ENCODE measurements around the gene ELMO1.

Gene ELMO1

GRCh38 chr7:36810489-36810888 lies 638.2 kb downstream of the ELMO1 start:
- DNase-seq = no peak
- Histone ChIP-seq H3K27me3 (ENCODE audit: insufficient read depth, low read depth, severe bottlenecking) (no peaks in the 10 kb centered on the region), H3K9me3 (ENCODE audit: severe bottlenecking) (no peaks in the 10 kb centered on the region), H3K36me3 (no peaks in the 10 kb centered on the region), H3K4me3 (ENCODE audit: low read depth, low read length) (no peak overlapping the region), H3K27ac (no peak overlapping the region)
- TF ChIP-seq CTCF (IDR thresholded peaks at IDR 0.05; ENCODE audit: low read depth, low read length) = no peak

- no peak overlapping the region for H3K27ac ChIP-seq
- no peaks in the 10 kb centered on the region for H3K27me3 ChIP-seq (ENCODE audit: insufficient read depth, low read depth, severe bottlenecking)
- no peak for DNase-seq
- no peak for TF ChIP-seq CTCF (IDR thresholded peaks at IDR 0.05; ENCODE audit: low read depth, low read length)
- H3K36me3 ChIP-seq = no peaks in the 10 kb centered on the region
- no peak overlapping the region for H3K4me3 ChIP-seq (ENCODE audit: low read depth, low read length)
- H3K9me3 ChIP-seq (ENCODE audit: severe bottlenecking) = no peaks in the 10 kb centered on the region
Measured at GRCh38 chr7:36810032-36810431, 638.6 kb downstream of the ELMO1 start.

- TF ChIP-seq CTCF (IDR thresholded peaks at IDR 0.05; ENCODE audit: low read depth, low read length) = no peak
- Histone ChIP-seq H3K9me3 (ENCODE audit: severe bottlenecking) (no peaks in the 10 kb centered on the region), H3K36me3 (no peaks in the 10 kb centered on the region), H3K27me3 (ENCODE audit: insufficient read depth, low read depth, severe bottlenecking) (no peaks in the 10 kb centered on the region), H3K27ac (no peak overlapping the region), H3K4me3 (ENCODE audit: low read depth, low read length) (no peak overlapping the region)
- no peak for DNase-seq
Measured at GRCh38 chr7:36809510-36809909, 639.2 kb downstream of the ELMO1 start.

- H3K4me3 ChIP-seq (ENCODE audit: low read depth, low read length) = no peak overlapping the region
- TF ChIP-seq CTCF (IDR thresholded peaks at IDR 0.05; ENCODE audit: low read depth, low read length) = no peak
- H3K9me3 ChIP-seq (ENCODE audit: severe bottlenecking) = no peaks in the 10 kb centered on the region
- no peak overlapping the region for H3K27ac ChIP-seq
- no peaks in the 10 kb centered on the region for H3K36me3 ChIP-seq
- H3K27me3 ChIP-seq (ENCODE audit: insufficient read depth, low read depth, severe bottlenecking) = no peaks in the 10 kb centered on the region
- no peak for DNase-seq
Measured at GRCh38 chr7:36809086-36809485, 639.6 kb downstream of the ELMO1 start.

GRCh38 chr7:36806891-36807290 lies 641.8 kb downstream of the ELMO1 start:
- Histone ChIP-seq H3K27me3 (ENCODE audit: insufficient read depth, low read depth, severe bottlenecking) (no peaks in the 10 kb centered on the region), H3K9me3 (ENCODE audit: severe bottlenecking) (no peaks in the 10 kb centered on the region), H3K36me3 (no peaks in the 10 kb centered on the region), H3K27ac (no peak overlapping the region), H3K4me3 (ENCODE audit: low read depth, low read length) (no peak overlapping the region)
- no peak for DNase-seq
- no peak for TF ChIP-seq CTCF (IDR thresholded peaks at IDR 0.05; ENCODE audit: low read depth, low read length)

All from WERI-Rb-1 (cell line).